ENCODE data around the gene ITGB5.
"Not testable (repeated sequence)": the region's sequence is repeated elsewhere in the genome, so short reads cannot be mapped to it uniquely, and the experiment has no call there.

Gene ITGB5

GRCh38 chr3:124812291-124813265 is 74.6 kb downstream of the ITGB5 start:
- no peak for DNase-seq (ENCODE audit: low read depth in 2 of 2)

GRCh38 chr3:124811436-124811835 is 75.7 kb downstream of the ITGB5 start:
- DNase-seq (ENCODE audit: low read depth in 2 of 2): no peak

- no peak for DNase-seq (ENCODE audit: low read depth in 2 of 2)
Observed at GRCh38 chr3:124810970-124811369, 76.2 kb downstream of the ITGB5 start.

- DNase-seq (ENCODE audit: low read depth in 2 of 2): no peak
Observed at GRCh38 chr3:124809039-124809438, 78.1 kb downstream of the ITGB5 start.

- DNase-seq (ENCODE audit: low read depth in 2 of 2): no peak
Observed at GRCh38 chr3:124805671-124806070, 81.5 kb downstream of the ITGB5 start.

- DNase-seq (ENCODE audit: low read depth in 2 of 2): no peak
Observed at GRCh38 chr3:124804875-124805274, 82.3 kb downstream of the ITGB5 start.

GRCh38 chr3:124802702-124803101 is 84.5 kb downstream of the ITGB5 start:
- DNase-seq (ENCODE audit: low read depth in 2 of 2): no peak

- DNase-seq (ENCODE audit: low read depth in 2 of 2): no peak
Observed at GRCh38 chr3:124802061-124802698, 85.0 kb downstream of the ITGB5 start.

- no peak for DNase-seq (ENCODE audit: low read depth in 2 of 2)
Observed at GRCh38 chr3:124800511-124801258, 86.5 kb downstream of the ITGB5 start.

GRCh38 chr3:124800076-124800475 is 87.1 kb downstream of the ITGB5 start:
- DNase-seq (ENCODE audit: low read depth in 2 of 2): no peak

- no peak for DNase-seq (ENCODE audit: low read depth in 2 of 2)
Observed at GRCh38 chr3:124799676-124800075, 87.5 kb downstream of the ITGB5 start.

GRCh38 chr3:124797426-124797945 is 89.7 kb downstream of the ITGB5 start:
- no peak for DNase-seq (ENCODE audit: low read depth in 2 of 2)

GRCh38 chr3:124796477-124796876 is 90.7 kb downstream of the ITGB5 start:
- no peak for DNase-seq (ENCODE audit: low read depth in 2 of 2)

- no peak for DNase-seq (ENCODE audit: low read depth in 2 of 2)
Observed at GRCh38 chr3:124793054-124793739, 94.0 kb downstream of the ITGB5 start.

GRCh38 chr3:124792341-124793040 is 94.7 kb downstream of the ITGB5 start:
- DNase-seq (ENCODE audit: low read depth in 2 of 2): no peak

GRCh38 chr3:124791639-124792151 is 95.5 kb downstream of the ITGB5 start:
- DNase-seq (ENCODE audit: low read depth in 2 of 2): no peak

GRCh38 chr3:124791142-124791541 is 96.0 kb downstream of the ITGB5 start:
- DNase-seq (ENCODE audit: low read depth in 2 of 2): no peak

GRCh38 chr3:124789103-124789502 is 98.1 kb downstream of the ITGB5 start:
- DNase-seq (ENCODE audit: low read depth in 2 of 2): not testable (repeated sequence)

- DNase-seq (ENCODE audit: low read depth in 2 of 2): no peak
Observed at GRCh38 chr3:124788254-124788745, 98.9 kb downstream of the ITGB5 start.

- no peak for DNase-seq (ENCODE audit: low read depth in 2 of 2)
Observed at GRCh38 chr3:124787476-124788195, 99.5 kb downstream of the ITGB5 start.
